Measurements from ENCODE around the gene GET4. TPM values are rescaled to one million over a fixed set of nuclear protein-coding genes. Genes with fewer than 3 reads are reported as not detected.

GET4 gene
- polyA plus RNA-seq, 6 donors from 2014 or later = 7.6 to 25.7 (median 16.8) TPM

GRCh38 chr7:896346-897075 is 20.2 kb downstream of the GET4 start:
- DNase-seq (no peak), ATAC-seq (ENCODE audit: low read depth in 2 of 2) (no peak)
- peaks cover 0 to 14% (median 7%) of the 10 kb centered on the region in 3 donors for H3K4me1 Mint-ChIP-seq
- peaks cover 0 to 3% (median 0%) of the 10 kb centered on the region in 7 donors for H3K9me3 Mint-ChIP-seq
- peaks cover 6 to 24% of the 10 kb centered on the region in 2 donors for H3K36me3 Mint-ChIP-seq
- peak overlapping the region in 1 of 8 donors; percentile 21 for H3K4me3 Mint-ChIP-seq
- H3K27ac Mint-ChIP-seq = peak overlapping the region in 1 of 6 donors; percentile 59
- no peaks in the 10 kb centered on the region for H3K27me3 Mint-ChIP-seq

GRCh38 chr7:897086-897485 is 20.7 kb downstream of the GET4 start:
- no peak overlapping the region for H3K27ac Mint-ChIP-seq
- ATAC-seq (ENCODE audit: low read depth in 2 of 2) (no peak), DNase-seq (no peak)
- no peaks in the 10 kb centered on the region for H3K27me3 Mint-ChIP-seq
- no peak overlapping the region for H3K4me3 Mint-ChIP-seq
- peaks cover 0 to 13% (median 7%) of the 10 kb centered on the region in 3 donors for H3K4me1 Mint-ChIP-seq
- peaks cover 6 to 23% of the 10 kb centered on the region in 2 donors for H3K36me3 Mint-ChIP-seq
- peaks cover 0 to 3% (median 0%) of the 10 kb centered on the region in 7 donors for H3K9me3 Mint-ChIP-seq

- Mint-ChIP-seq H3K4me1 (peaks cover 0 to 6% (median 2%) of the 10 kb centered on the region in 3 donors), H3K27me3 (peaks cover 6% of the 10 kb centered on the region in 3 donors), H3K27ac (peak overlapping the region in 1 of 6 donors; percentile 76), H3K36me3 (peaks cover 6 to 15% of the 10 kb centered on the region in 2 donors), H3K9me3 (no peaks in the 10 kb centered on the region), H3K4me3 (no peak overlapping the region)
- DNase-seq (no peak), ATAC-seq (ENCODE audit: low read depth in 2 of 2) (no peak)
Measured at GRCh38 chr7:897771-898376, 21.5 kb downstream of the GET4 start.

GRCh38 chr7:898460-898854 is 22.1 kb downstream of the GET4 start:
- H3K4me1 Mint-ChIP-seq = peaks cover 0 to 4% (median 0%) of the 10 kb centered on the region in 3 donors
- H3K27me3 Mint-ChIP-seq = peaks cover 6 to 7% (median 6%) of the 10 kb centered on the region in 3 donors
- peaks cover 6 to 9% of the 10 kb centered on the region in 2 donors for H3K36me3 Mint-ChIP-seq
- H3K27ac Mint-ChIP-seq = no peak overlapping the region
- H3K9me3 Mint-ChIP-seq = no peaks in the 10 kb centered on the region
- no peak for ATAC-seq (ENCODE audit: low read depth in 2 of 2)
- DNase-seq = no peak
- H3K4me3 Mint-ChIP-seq = no peak overlapping the region

- Mint-ChIP-seq H3K27me3 (peaks cover 6 to 12% (median 6%) of the 10 kb centered on the region in 3 donors), H3K9me3 (no peaks in the 10 kb centered on the region), H3K27ac (peak overlapping the region in 1 of 6 donors; percentile 56), H3K36me3 (peaks cover 6 to 7% of the 10 kb centered on the region in 2 donors), H3K4me1 (peaks cover 0 to 4% (median 0%) of the 10 kb centered on the region in 3 donors), H3K4me3 (no peak overlapping the region)
- DNase-seq (no peak), ATAC-seq (ENCODE audit: low read depth in 2 of 2) (no peak)
Measured at GRCh38 chr7:898855-899681, 22.7 kb downstream of the GET4 start.

- ATAC-seq (ENCODE audit: low read depth in 2 of 2) (no peak), DNase-seq (no peak)
- no peaks in the 10 kb centered on the region for H3K9me3 Mint-ChIP-seq
- H3K4me1 Mint-ChIP-seq = peaks cover 0 to 4% (median 0%) of the 10 kb centered on the region in 3 donors
- H3K36me3 Mint-ChIP-seq = peaks cover 6 to 7% of the 10 kb centered on the region in 2 donors
- H3K27me3 Mint-ChIP-seq = peaks cover 6 to 13% (median 6%) of the 10 kb centered on the region in 3 donors
- peak overlapping the region in 1 of 6 donors; percentile 56 for H3K27ac Mint-ChIP-seq
- peak overlapping the region in 2 of 8 donors; percentile 22 to 41 for H3K4me3 Mint-ChIP-seq
Measured at GRCh38 chr7:899806-900205, 23.5 kb downstream of the GET4 start.

GRCh38 chr7:900331-901040 is 24.1 kb downstream of the GET4 start:
- ATAC-seq (ENCODE audit: low read depth in 2 of 2) = no peak
- Mint-ChIP-seq H3K4me1 (peaks cover 0 to 4% (median 0%) of the 10 kb centered on the region in 3 donors), H3K4me3 (peak overlapping the region in 1 of 8 donors; percentile 22), H3K9me3 (no peaks in the 10 kb centered on the region), H3K27me3 (peaks cover 6 to 13% (median 6%) of the 10 kb centered on the region in 3 donors), H3K27ac (no peak overlapping the region), H3K36me3 (peaks cover 6 to 7% of the 10 kb centered on the region in 2 donors)
- no peak for DNase-seq

- no peak for ATAC-seq (ENCODE audit: low read depth in 2 of 2)
Measured at GRCh38 chr7:901041-901387, 24.7 kb downstream of the GET4 start.

GRCh38 chr7:901388-902154 is 25.2 kb downstream of the GET4 start:
- peaks cover 6 to 13% (median 6%) of the 10 kb centered on the region in 3 donors for H3K27me3 Mint-ChIP-seq
- H3K4me1 Mint-ChIP-seq = peaks cover 0 to 4% (median 0%) of the 10 kb centered on the region in 3 donors
- H3K4me3 Mint-ChIP-seq = no peak overlapping the region
- peak in 1 of 2 donors; percentile 40 for ATAC-seq (ENCODE audit: low read depth in 2 of 2)
- DNase-seq = no peak
- peak overlapping the region in 1 of 6 donors; percentile 59 for H3K27ac Mint-ChIP-seq
- H3K9me3 Mint-ChIP-seq = no peaks in the 10 kb centered on the region
- no peaks in the 10 kb centered on the region for H3K36me3 Mint-ChIP-seq

More at GRCh38 chr7:901041-901387, 24.7 kb downstream of the GET4 start:
- no peak for DNase-seq
- Mint-ChIP-seq H3K27ac (peak overlapping the region in 1 of 6 donors; percentile 59), H3K4me1 (peaks cover 0 to 4% (median 0%) of the 10 kb centered on the region in 3 donors), H3K9me3 (no peaks in the 10 kb centered on the region), H3K4me3 (peak overlapping the region in 1 of 8 donors; percentile 22), H3K27me3 (peaks cover 6 to 13% (median 6%) of the 10 kb centered on the region in 3 donors), H3K36me3 (peaks cover 4% of the 10 kb centered on the region in 2 donors)

GRCh38 chr7:902996-903395 is 26.6 kb downstream of the GET4 start:
- Mint-ChIP-seq H3K4me1 (peaks cover 0 to 4% (median 0%) of the 10 kb centered on the region in 3 donors), H3K27ac (no peak overlapping the region), H3K27me3 (peaks cover 6 to 13% (median 6%) of the 10 kb centered on the region in 3 donors), H3K9me3 (no peaks in the 10 kb centered on the region), H3K36me3 (no peaks in the 10 kb centered on the region), H3K4me3 (peak overlapping the region in 2 of 8 donors; percentile 12 to 40)
- ATAC-seq (ENCODE audit: low read depth in 2 of 2) (no peak), DNase-seq (no peak)

GRCh38 chr7:903921-904755 is 27.8 kb downstream of the GET4 start:
- Mint-ChIP-seq H3K27ac (no peak overlapping the region), H3K4me3 (no peak overlapping the region), H3K4me1 (peaks cover 0 to 4% (median 0%) of the 10 kb centered on the region in 3 donors), H3K9me3 (no peaks in the 10 kb centered on the region), H3K36me3 (no peaks in the 10 kb centered on the region), H3K27me3 (peaks cover 6 to 13% (median 6%) of the 10 kb centered on the region in 3 donors)
- ATAC-seq (ENCODE audit: low read depth in 2 of 2) (no peak), DNase-seq (no peak)

Data from naive B cell (primary cell).